GM19043 (cell line): ENCODE measurements around the gene EIF2S3B.

Experiments used
- ATAC-seq: cut with Tn5 transposase; IDR thresholded peaks from one replicate; pipeline ENCODE4 v1.9.1; 2021; ENCODE audit warnings: low read depth; ENCODE audit not compliant: unreplicated experiment

EIF2S3B gene

DNA sequence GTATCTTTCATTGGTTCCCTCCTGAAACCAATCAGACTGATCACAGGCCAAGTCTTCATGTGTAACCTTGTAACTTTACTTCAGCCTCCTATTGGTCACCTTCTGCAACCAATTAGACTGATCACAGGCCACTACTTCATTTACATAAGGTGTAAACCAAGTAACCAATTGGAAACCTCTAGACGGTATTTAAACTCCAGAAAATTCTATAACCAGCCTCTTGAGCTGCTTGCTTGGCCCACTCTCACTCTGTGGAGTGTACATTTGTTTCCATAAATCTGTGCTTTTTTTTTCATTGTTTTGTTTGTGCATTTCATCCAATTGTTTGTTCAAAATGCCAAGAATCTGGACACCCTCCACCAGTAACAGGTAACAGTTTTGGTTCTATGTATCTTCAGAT lies 47.5 kb downstream of the EIF2S3B start:
- ATAC-seq = no peak

GRCh38 chr12:10554228-10554755 lies 48.6 kb downstream of the EIF2S3B start:
- no peak for ATAC-seq

DNA sequence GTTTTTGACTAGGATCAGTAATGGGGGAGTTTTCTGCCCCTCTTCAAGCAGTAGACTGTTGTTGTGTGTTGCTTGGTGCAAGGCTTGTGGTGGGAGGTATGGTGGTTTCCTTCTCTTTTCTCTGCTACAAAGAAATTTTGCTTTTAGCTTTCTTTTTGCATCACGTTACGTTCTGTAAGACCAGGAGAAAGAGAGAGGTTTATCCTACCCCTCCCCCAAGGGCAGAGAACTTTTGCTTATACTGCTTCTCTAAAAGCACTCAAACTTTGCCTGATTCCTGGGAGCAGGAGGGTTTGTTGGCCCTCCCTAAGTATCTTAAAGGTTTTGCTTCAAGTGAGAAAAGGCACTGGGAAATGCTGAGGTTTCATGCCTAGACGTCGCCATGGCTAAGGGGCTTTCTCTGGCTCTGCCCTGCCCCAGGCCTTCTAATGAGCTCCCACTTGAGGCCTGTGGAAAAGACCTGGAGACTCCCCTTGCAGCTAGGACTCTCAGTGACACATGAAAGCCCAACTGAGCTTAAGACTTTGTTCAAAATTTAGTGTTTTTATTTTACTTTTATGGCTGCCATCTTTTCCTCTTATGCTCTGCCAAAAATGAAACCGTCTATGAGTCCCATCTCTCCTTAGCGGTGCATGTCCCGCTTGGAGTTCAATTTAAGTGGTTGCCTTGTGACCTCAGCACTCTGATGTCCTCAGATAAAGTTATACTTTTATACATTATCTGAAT lies 49.2 kb downstream of the EIF2S3B start:
- no peak for ATAC-seq

GRCh38 chr12:10557329-10557728 lies 51.6 kb downstream of the EIF2S3B start:
- no peak for ATAC-seq

DNA sequence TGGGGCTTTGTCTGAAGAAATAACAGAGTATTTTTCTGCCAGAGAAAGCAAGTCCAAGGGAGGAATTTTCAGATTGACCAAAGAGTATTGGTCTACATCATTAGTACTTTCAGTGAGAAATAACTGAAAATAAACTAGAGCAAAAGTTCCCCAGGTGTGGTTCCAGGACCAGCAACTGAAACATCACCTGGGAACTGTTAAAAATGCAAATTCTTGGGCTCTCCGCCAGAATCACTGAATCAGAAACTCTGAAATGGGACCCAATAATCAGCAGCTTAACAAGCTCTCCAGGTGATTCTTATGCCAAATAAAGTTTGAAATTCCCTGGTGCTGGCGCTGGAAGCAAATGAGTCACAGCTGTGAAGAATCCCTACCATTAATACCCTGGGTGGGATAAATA lies 52.1 kb downstream of the EIF2S3B start:
- no peak for ATAC-seq
